Measurements from ENCODE around the gene FBXW12.

FBXW12 gene

DNA sequence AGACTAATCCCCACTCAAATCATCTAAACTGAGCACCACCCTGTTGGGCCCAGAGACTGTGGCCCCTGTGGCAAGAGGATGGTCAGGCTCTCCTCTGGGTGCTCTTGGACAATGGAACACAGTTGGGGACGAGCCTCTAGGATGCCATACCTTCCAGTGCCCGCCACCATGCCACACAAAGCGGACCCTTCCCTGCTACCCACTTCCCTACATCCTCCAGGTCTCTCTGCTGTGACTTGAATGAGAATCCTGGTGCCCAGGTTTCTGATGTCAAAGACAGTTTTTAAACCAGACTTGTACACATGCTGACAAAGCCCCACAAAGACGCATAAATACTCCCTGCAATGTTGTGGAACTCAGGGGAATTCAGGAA lies 63.2 kb downstream of the FBXW12 start:
- no peak for DNase-seq (ENCODE audit: low read depth in 2 of 2)

DNA sequence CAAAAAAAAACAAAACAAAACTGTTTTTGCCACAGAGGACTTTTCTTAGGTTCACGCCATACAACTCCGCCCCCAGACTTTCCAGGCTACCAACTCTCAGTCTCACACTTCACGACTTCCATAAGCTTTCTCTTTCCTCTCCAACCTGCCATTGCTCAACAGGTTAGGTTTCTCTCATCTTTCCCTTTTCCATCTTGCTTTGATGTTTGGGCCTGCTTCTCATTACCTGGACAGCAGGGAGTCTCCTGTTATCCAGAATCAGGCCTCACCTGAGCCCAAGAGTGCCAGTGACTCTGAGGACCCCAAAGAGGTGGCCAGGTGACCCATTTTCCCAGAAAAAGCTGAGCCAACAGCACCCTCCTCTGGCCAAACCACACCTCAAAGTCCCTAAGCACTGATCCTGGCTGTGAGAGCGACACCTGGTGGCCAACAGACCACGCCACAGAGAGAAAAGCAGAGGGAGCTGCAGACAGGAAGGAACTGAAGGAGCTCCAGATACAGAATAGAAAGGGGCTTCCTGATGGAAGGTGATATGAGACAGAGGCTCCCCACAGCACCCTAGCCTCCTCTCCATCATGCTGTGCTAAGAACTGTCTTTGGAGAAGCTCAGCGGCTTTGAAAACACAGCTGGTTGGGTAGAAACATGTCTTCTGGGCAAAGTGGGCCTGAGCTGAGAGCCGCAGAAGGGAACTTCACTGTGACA lies 63.9 kb downstream of the FBXW12 start:
- peak; percentile 73 to 74 for DNase-seq (ENCODE audit: low read depth in 2 of 2)

DNA sequence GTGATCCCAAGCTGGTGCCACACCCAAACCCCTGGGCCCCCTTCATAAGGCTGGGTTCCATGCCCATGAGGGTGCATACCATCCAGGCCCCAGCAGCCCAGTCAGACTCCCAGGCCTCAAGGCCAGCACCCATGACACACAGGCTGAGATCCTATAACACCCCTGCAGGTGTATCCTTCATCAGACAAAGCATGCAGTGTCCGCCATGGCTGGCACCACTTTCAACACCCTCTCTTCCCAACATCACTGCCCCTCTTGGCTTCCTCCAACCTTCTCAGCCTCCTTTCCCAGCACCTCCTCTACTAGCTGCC lies 64.4 kb downstream of the FBXW12 start:
- no peak for DNase-seq (ENCODE audit: low read depth in 2 of 2)

DNA sequence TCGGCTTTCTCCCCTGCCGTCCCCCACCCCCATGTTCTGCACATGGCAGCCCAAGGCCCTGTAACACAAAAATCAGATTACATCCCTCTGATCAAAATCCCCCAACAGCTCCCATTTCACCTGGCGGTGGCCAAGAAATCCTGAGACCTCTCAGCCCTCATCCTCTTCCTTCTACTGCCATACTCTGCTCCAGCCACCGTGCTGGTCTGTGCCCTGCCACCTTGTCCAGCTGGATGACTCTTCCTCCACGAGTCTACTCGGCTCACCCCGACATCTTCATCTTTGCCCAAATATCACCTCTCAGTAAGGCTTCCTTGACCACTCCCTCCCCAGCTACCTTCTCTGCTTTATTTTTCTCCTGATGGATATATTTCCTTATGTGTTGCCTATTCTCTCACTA lies 64.8 kb downstream of the FBXW12 start:
- no peak for DNase-seq (ENCODE audit: low read depth in 2 of 2)

DNA sequence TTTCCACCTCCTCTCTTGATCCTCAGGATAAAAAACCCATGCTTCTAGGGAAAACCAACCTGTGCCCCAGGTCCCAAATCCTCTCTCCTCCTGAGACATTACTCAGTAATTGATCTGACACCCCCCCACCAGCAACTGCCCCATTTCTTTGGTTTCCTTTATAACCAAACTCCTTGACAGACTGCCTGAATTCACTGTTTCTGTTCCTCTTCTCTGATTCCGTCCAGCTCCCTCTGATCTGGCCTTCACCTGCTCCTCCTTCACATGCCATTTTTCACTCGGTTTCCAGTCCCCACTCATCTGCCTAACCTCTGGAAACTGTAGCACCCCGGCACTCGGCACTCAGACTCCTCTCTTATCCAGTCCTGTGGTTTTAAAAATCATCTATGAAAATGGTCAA lies 65.8 kb downstream of the FBXW12 start:
- DNase-seq (ENCODE audit: low read depth in 2 of 2): no peak

DNA sequence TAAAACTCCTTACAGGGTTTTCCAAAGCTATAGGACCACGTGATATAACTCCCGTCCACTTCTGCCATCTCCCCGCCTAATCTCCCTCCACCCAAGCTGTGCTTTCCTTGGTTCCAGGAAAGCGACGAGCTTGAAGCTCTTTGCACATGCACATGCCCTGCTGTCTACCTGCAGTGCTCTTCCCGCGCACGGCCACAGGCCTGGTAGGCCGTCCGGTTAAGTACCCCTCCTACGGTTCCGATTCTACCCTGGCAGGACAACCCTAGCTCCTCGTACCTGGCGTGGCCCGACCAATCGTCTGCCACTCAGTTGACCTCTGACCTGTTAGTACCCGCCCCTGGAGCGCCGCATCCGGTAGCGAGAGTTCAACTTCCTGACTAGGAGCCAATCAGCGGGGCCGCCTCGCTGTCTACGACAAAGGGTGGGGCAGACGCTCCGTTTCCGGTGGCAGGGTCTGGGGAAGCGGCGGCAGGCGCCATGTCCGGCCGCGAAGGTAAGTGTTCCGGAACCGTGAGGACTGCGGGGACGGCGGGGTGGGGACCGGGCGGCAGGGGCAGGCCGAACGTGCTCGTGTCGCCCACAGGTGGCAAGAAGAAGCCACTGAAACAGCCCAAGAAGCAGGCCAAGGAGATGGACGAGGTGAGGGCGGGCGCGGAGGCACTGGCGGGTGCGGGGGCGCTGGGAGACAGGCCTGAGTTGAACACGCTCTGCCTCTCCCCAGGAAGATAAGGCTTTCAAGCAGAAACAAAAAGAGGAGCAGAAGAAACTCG lies 68.0 kb downstream of the FBXW12 start, which contains the start of the genes CCDC51 and TMA7:
Gene CCDC51, minus strand, starts transcription at position 300 of the 770 bp plus-strand sequence. CDS start 4,991 bp downstream, outside the sequence.
Gene TMA7, plus strand, starts transcription at position 438 of the 770 bp plus-strand sequence. Its CDS starts 40 bp downstream, at position 478.
- DNase-seq (ENCODE audit: low read depth in 2 of 2): peak; percentile 97 to 98

DNA sequence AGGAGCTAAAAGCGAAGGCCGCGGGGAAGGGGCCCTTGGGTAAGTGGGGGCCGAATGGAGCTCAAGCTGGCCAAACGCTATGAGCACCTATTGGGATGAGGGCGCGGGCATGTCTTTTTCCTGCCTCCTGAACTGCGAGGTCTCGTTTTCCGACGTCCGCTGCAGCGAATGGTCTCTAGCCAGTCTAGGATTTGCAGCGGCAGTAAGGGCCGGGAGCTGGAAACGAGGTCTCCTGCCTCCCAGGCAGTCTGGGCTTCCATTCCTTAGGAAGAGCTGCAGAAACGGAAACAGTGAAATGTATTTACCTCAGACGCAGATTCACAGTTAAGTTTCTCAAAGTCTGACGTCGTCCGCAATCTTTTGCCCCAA lies 68.6 kb downstream of the FBXW12 start:
- no peak for DNase-seq (ENCODE audit: low read depth in 2 of 2)

DNA sequence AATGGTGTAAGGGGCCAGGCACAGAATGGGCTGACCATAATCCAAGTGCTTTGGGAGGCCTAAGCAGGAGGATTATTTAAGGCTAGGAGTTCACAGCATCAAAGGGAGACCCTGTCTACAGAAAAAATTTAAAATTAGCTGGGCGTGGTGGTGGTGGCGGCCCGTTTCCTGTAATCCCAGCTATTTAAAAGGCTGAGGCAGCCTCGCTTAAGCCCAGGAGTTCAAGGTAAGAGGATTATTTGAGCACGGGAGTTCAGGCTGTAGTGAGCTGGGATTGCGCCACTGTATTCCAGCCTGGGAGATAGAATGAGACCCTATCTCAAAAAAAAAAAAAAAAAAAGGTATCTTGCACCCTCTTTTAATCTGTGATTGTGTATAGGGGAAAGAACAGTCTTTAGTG lies 69.9 kb downstream of the FBXW12 start:
- DNase-seq (ENCODE audit: low read depth in 2 of 2): no peak

Measured in activated CD8-positive, alpha-beta memory T cell treated with anti-CD3 and anti-CD28 coated beads for 4 hours (primary cell).